A673 (cell line): Measurements from ENCODE around the gene TMC4.

Source experiments
- CTCF ChIP-seq: fragments of 300-800, 200-600 bp; sonication (generic); conservative IDR thresholded peaks from 2 replicates; pipeline ENCODE4 v1.5.1; 2017; ENCODE audit warnings: low read depth, mild to moderate bottlenecking, antibody characterized with exemption, low read length, moderate library complexity, mixed read lengths
- EZH2 ChIP-seq: fragments of 200-600 bp; sonication (generic); IDR thresholded peaks from 2 replicates; pipeline ENCODE4 v1.6.1; 2017; ENCODE audit warnings: borderline replicate concordance, low read depth, mild to moderate bottlenecking, mixed read lengths, antibody characterized with exemption, low read length; ENCODE audit not compliant: poor library complexity, severe bottlenecking

- TF ChIP-seq CTCF (no peak), EZH2 (no peak)
These were observed 39.5 kb downstream of the TMC4 start for GRCh38 chr19:54133312-54133956.
